Heart right ventricle (tissue), 16 donors: ENCODE results near the gene HESX1. TPM values are rescaled to one million over a fixed set of nuclear protein-coding genes. Genes with fewer than 3 reads are reported as not detected.

ENCODE experiments used
- ATAC-seq, 8 donors: fragments of 200-7000 bp; cut with Tn5 transposase; one replicate each; pipeline ENCODE4 v1.9.1; 2020; ENCODE audit warnings: mild to moderate bottlenecking in 8 of 8, moderate library complexity in 8 of 8, moderate number of reproducible peaks in 1 of 8
- DNase-seq, 2 donors: peaks; one replicate each; pipeline ENCODE4 v3.0.0-alpha.2; 2020
- H3K27ac ChIP-seq, 10 donors: fragments of 200-600 bp; sonication (generic) in 2 of 10; one replicate each; pipeline versions ENCODE4 v1.5.0 to v1.8.0; 2020 to 2022; ENCODE audit warnings: mild to moderate bottlenecking in 3 of 10
- H3K27me3 ChIP-seq, 7 donors: fragments of 200-600 bp; one replicate each; pipeline ENCODE4 v1.8.0; 2021 to 2022; ENCODE audit warnings: mild to moderate bottlenecking in 2 of 7
- H3K36me3 ChIP-seq, 9 donors: fragments of 200-600 bp; sonication (generic) in 1 of 9; one replicate each; pipeline versions ENCODE4 v1.5.0 to v1.8.0; 2020 to 2022; ENCODE audit warnings: mild to moderate bottlenecking in 2 of 9
- H3K4me1 ChIP-seq, 9 donors: fragments of 200-600 bp; sonication (generic) in 1 of 9; one replicate each; pipeline versions ENCODE4 v1.5.0 to v1.8.0; 2020 to 2022; ENCODE audit warnings: mild to moderate bottlenecking in 4 of 9
- H3K4me3 ChIP-seq, 10 donors: fragments of 200-600 bp; sonication (generic) in 2 of 10; one replicate each; pipeline versions ENCODE4 v1.5.0 to v1.8.0; 2020 to 2022; ENCODE audit warnings: mild to moderate bottlenecking in 7 of 10, moderate library complexity in 2 of 10
- H3K9me3 ChIP-seq, 11 donors: fragments of 200-600 bp in 10 of 11; sonication (generic) in 2 of 11; one replicate each; pipeline versions ENCODE4 v1.5.0 to v1.8.0; 2013 to 2022; ENCODE audit warnings: mild to moderate bottlenecking in 2 of 11, control low read depth in 1 of 11, moderate library complexity in 1 of 11
- WGBS, 2 donors: extraction: QIAGEN DNeasy Blood & Tissue Kit; methylation state at CpG; one replicate each; pipeline ENCODE4 v1.1.7; 2013; ENCODE audit warnings: inconsistent platforms in 1 of 2; 5-methylcytosine and 5-hydroxymethylcytosine counted together
- intact Hi-C, 10 donors: fragments of 100-400 bp; cut with DNase I; formaldehyde crosslinking; loops; one replicate each; pipeline versions ENCODE4 v1.11.1 to v1.14.2; 2022
- polyA plus RNA-seq, 2 donors: library from polyadenylated mRNA; stranded (reverse); fragments of 200-250 nt; gene quantifications; one replicate each; pipeline ENCODE4 v1.2.3, GENCODE V29; 2013
- total RNA-seq, 10 donors: library from RNA; stranded (reverse); fragmentation: NEBNext Ultra II Directional in 3 of 10; extraction: Animal tissue kit (Norgen Biotek cat#: 25700) in 3 of 10; gene quantifications; one replicate each; pipeline versions ENCODE4 v1.2.1 to v1.2.4, GENCODE V29; 2021 to 2023
- TF ChIP-seq, protein P1 (sequence below), 9 donors: fragments of 200-600 bp; sonication (generic) in 2 of 9; IDR thresholded peaks; one replicate each; pipeline versions ENCODE4 v1.5.0 to v1.8.0; 2021 to 2022; ENCODE audit warnings: antibody characterized with exemption in 9 of 9, mild to moderate bottlenecking in 5 of 9, moderate library complexity in 1 of 9
- donor health status: Arrhythmogenic right ventricular cardiomyopathy.
- donor health status: ischemic (EF 13 %, LVEDD 7.1; RV severe dilation, severe dysfunction).
- donor health status: healthy with polysubstance abuse.
- donor health status: DM: no; HTN: yes; CAD: no.
- donor health status: DM: no; HTN: no; CAD: no.
- donor health status: ischemic (EF 25% LVEDD 6.9; RV normal size, moderate dysfunction).
- donor health status: ischemic (EF 25% LVEDD 5.7; RV mildly dilated, moderate dysfunction).
- donor health status: healthy.
- donor health status: DM: yes; HTN: yes; CAD: no.
- donor health status: Ischemic cardiomyopathy.
- donor health status: ischemic (EF 35%, LVEDD 5.7; RV mildly dilated, moderate dysfunction).
- donor health status: nonischemic (EF 11% LVEDD 7.7; RV severe dilation, severe dysfunction).
- donor health status: DM: yes; HTN: yes; CAD: no.
- donor health status: PGD.
- donor health status: ischemic (EF 29% LVEDD 5.4; RV normal size, mild dysfunction).
- donor health status: nonischemic (EF 23%, LVEDD 6.1; RV moderate dilation, normal function).

HESX1 gene
- total and polyA plus RNA-seq, 12 donors, result 0.22 to 1.5 (median 0.54) TPM; not detected in 4

DNA sequence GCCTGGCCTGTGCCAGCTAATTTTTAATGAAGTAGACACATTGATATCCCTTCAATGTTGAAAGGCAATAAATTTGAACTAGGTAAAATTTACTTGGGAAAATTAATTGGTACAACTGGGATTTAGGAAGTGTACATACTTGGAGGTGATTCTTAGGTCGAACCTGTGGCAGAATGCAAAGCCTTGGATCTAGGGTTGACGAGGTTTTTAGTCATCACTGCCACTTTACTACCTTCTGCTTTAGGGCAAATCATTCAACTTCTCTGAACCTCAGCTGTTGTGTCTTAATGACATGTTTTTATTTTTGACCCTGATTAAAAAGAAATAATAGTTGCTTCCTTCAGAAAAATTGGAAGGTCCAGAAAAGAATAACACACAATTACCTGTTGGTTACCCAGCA is 30.2 kb upstream of the HESX1 start:
- TF ChIP-seq, protein P1, sequence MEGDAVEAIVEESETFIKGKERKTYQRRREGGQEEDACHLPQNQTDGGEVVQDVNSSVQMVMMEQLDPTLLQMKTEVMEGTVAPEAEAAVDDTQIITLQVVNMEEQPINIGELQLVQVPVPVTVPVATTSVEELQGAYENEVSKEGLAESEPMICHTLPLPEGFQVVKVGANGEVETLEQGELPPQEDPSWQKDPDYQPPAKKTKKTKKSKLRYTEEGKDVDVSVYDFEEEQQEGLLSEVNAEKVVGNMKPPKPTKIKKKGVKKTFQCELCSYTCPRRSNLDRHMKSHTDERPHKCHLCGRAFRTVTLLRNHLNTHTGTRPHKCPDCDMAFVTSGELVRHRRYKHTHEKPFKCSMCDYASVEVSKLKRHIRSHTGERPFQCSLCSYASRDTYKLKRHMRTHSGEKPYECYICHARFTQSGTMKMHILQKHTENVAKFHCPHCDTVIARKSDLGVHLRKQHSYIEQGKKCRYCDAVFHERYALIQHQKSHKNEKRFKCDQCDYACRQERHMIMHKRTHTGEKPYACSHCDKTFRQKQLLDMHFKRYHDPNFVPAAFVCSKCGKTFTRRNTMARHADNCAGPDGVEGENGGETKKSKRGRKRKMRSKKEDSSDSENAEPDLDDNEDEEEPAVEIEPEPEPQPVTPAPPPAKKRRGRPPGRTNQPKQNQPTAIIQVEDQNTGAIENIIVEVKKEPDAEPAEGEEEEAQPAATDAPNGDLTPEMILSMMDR (IDR thresholded peaks at IDR 0.05), result no peak

DNA sequence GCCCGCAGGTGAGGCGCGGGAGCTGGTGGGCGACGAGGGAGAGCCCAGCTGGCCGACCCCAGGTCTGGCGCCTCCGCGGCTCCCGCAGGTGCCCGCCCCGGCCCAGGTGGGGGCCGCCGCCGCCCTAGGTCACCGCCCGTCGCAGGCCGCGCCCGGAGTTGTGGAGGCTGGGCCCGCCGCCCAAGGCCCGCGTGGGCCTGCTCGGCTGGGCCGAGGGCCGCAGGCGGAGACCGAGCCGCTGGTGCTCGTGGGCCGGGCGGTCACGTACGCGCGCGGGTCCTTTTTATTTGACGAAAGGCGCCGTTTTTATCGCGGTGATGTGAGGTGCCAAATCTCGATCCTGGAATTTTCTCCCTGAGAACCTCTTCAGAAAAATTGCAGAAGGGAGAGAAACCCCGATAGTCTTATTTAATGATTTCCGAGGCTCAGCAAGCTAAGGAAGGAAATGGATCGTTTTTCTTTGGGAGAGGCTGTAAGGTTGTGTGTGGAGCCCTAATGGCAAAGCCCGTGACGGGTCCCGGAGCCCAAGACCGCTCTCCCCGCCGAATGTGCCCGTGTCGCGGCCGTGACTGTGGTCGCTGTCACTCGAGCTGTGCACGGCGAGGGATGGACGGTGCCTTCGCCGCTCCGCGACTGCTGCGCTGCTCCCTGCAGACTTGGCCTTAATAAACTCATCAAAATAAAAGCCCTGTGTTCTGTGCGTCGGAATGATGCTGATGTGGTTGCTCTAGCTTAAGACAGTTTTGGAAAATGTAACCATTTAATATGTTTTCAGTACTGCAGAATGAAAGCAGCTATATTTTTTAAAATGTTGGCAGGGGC is 28.4 kb upstream of the HESX1 start:
- H3K9me3 ChIP-seq, result no peaks in the 10 kb centered on the region
- H3K36me3 ChIP-seq, result no peaks in the 10 kb centered on the region
- TF ChIP-seq, protein P1 (IDR thresholded peaks at IDR 0.05), result no peak
- peak overlapping the region; percentile 90 to 97 (median 95) for H3K27ac ChIP-seq
- peaks cover 0 to 42% (median 30%) of the 10 kb centered on the region in 9 donors for H3K4me1 ChIP-seq
- no peaks in the 10 kb centered on the region for H3K27me3 ChIP-seq
- ATAC-seq (peak; percentile 63 to 85 (median 68)), DNase-seq (peak; percentile 52 to 63)
- intact Hi-C loops, result loop anchor here (5.0 to 10.0 kb wide), 9 partner anchors 53 to 233 kb away; partner anchors contain the start of gene IL17RD (in 5 of the 10)
- WGBS, 2 donors, result 0 to 1% methylated on average over 61 to 70 of the region's 70 CpGs
- H3K4me3 ChIP-seq, result peak overlapping the region; percentile 65 to 97 (median 82)

More for the DNA sequence above, 30.2 kb upstream of the HESX1 start:
- Histone ChIP-seq H3K27me3 (no peaks in the 10 kb centered on the region), H3K36me3 (no peaks in the 10 kb centered on the region), H3K4me1 (peaks cover 0 to 56% (median 42%) of the 10 kb centered on the region in 9 donors), H3K4me3 (no peak overlapping the region), H3K27ac (no peak overlapping the region), H3K9me3 (no peaks in the 10 kb centered on the region)
- ATAC-seq (no peak), DNase-seq (no peak)
- 78 to 86% methylated on average over 2 of the region's 2 CpGs for WGBS, 2 donors
- intact Hi-C loops, result no loop called here

DNA sequence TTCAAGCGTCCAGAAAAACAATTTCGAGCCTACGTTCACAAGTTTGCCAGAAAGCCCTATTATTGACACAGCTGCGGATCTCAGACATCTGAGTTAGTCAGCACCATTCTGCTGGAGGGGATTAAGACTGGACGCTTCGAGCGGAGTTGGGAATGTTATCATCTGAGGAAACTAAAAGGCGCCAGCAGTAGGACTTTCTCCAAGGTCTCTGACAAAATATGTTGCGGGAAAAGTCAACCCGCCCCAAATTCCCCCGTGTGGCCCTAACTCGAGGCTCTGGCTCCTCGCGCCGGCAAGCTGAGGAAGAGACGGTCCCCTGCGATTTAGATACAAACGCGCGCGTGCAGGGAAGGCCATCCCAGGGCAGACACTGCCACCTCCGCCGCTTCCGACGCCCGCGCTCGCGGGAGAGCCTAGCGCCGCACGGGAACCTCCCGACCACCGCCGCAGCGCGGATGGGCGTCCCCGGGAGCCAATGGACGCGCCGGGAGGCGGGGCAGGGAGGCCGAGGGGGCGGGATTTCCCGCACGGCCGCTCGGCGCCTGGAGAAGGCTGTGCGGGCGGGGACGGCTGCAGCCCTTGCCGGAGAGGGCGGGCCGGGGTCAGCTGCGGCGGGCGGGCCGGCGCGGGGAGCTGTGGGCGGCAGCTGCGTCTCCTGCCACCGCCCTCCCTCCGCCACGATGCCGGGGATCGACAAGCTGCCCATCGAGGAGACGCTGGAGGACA is 27.6 kb upstream of the HESX1 start, which contains the start of gene APPL1:
Gene APPL1 (plus strand): TSS at position 526 of the 726 bp plus-strand sequence. CDS start 155 bp downstream, at position 681.
- ATAC-seq (peak; percentile 98 to 99 (median 99)), DNase-seq (peak; percentile 93 to 96)
- H3K36me3 ChIP-seq, result no peaks in the 10 kb centered on the region
- TF ChIP-seq, protein P1 (IDR thresholded peaks at IDR 0.05), result peak in 2 of 9 donors; percentile 6 to 11
- 0 to 1% methylated on average over 61 to 71 of the region's 71 CpGs for WGBS, 2 donors
- H3K4me1 ChIP-seq, result peaks cover 0 to 37% (median 30%) of the 10 kb centered on the region in 9 donors
- H3K9me3 ChIP-seq, result no peaks in the 10 kb centered on the region
- intact Hi-C loops, result loop anchor here (5.0 to 10.0 kb wide), 9 partner anchors 53 to 233 kb away; partner anchors contain the start of gene IL17RD (in 5 of the 10)
- peak within 1 kb of the TSS; percentile 90 to 97 (median 95) for H3K27ac ChIP-seq
- no peaks in the 10 kb centered on the region for H3K27me3 ChIP-seq
- peak within 1 kb of the TSS; percentile 65 to 97 (median 82) for H3K4me3 ChIP-seq

DNA sequence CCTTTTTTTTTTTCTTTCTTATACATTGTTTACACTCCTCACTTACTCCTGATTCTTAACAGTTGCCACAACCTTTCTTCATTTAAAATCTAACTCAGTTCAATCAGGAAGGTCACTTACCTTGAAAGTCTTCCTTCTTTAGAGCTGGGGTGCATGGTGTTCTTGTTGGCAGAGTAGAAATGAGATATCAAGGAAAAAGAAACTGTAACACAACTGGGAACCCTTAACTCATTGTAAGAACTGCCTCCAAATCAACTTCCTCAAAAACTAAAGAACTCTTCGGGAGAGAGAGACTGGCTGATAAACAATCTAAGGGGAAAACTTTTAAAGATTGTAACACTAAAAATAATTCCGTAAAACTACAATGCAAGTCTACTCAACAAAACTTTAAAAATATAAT is 26.4 kb upstream of the HESX1 start:
- TF ChIP-seq, protein P1 (IDR thresholded peaks at IDR 0.05), result no peak
- no peaks in the 10 kb centered on the region for H3K27me3 ChIP-seq
- intact Hi-C loops, result loop anchor here (5.0 to 10.0 kb wide), 9 partner anchors 51 to 231 kb away; partner anchors contain the start of gene IL17RD (in 5 of the 10)
- 55 to 69% methylated on average over 2 of the region's 2 CpGs for WGBS, 2 donors
- DNase-seq (no peak), ATAC-seq (no peak)
- H3K36me3 ChIP-seq, result no peaks in the 10 kb centered on the region
- peaks cover 0 to 37% (median 30%) of the 10 kb centered on the region in 9 donors for H3K4me1 ChIP-seq
- H3K27ac ChIP-seq, result peak overlapping the region in 3 of 10 donors; percentile 2 to 96 (median 95)
- H3K4me3 ChIP-seq, result no peak overlapping the region
- no peaks in the 10 kb centered on the region for H3K9me3 ChIP-seq
